ENCODE measurements around the gene UAP1.
A peak's percentile ranks its signal among the peaks of the same experiment; 100 is the strongest.

UAP1 gene

GRCh38 chr1:162561616-162562469, at the start of gene UAP1:
Gene UAP1 (plus strand): TSS chr1:162561722. CDS start chr1:162566069, 4,347 bp downstream.
- peak; percentile 1 for DNase-seq

- no peak for DNase-seq
These were observed 34.2 kb upstream of the UAP1 start for GRCh38 chr1:162527314-162527713.

GRCh38 chr1:162530307-162530987, 31.1 kb upstream of the UAP1 start:
- peak; percentile 59 for DNase-seq

DNA sequence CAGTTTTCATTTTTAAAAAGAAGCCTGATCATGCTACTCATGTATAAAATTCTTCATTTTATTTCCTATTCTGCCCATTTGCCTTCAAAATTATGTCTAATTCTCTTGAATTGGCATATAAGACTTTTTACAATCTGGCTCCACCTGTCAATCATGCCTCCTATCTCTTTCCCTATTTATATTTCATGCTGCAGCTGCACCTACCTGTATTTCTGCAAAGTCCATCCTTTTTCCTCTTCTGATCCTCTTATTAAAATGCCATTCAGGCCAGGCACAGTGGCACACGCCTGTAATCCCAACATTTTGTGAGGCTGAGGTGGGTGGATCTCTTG, 30.6 kb upstream of the UAP1 start:
- DNase-seq: no peak

GRCh38 chr1:162535501-162535900, 26.0 kb upstream of the UAP1 start:
- no peak for DNase-seq

DNA sequence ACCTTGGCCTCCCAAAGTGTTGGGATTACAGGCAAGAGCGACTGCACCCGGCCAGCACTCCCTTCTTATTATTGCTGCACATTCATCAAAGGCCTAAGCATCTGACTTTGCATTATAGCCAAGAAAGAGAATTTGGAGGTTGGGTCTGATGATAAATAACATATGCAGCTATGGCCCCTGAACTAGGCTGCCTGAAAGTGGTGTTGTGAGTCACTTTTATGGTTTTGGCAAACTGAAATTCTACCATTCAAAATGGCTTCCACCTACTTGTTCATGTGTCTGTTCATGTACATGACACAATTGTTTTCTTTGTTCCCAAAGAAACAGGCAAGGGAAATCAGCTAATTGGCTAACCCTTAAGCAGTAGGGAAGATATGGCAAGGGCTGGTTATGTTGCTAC, 25.0 kb upstream of the UAP1 start:
- DNase-seq: no peak

GRCh38 chr1:162537216-162537615, 24.3 kb upstream of the UAP1 start:
- no peak for DNase-seq

- no peak for DNase-seq
These were observed 22.6 kb upstream of the UAP1 start for GRCh38 chr1:162538815-162539431.

DNA sequence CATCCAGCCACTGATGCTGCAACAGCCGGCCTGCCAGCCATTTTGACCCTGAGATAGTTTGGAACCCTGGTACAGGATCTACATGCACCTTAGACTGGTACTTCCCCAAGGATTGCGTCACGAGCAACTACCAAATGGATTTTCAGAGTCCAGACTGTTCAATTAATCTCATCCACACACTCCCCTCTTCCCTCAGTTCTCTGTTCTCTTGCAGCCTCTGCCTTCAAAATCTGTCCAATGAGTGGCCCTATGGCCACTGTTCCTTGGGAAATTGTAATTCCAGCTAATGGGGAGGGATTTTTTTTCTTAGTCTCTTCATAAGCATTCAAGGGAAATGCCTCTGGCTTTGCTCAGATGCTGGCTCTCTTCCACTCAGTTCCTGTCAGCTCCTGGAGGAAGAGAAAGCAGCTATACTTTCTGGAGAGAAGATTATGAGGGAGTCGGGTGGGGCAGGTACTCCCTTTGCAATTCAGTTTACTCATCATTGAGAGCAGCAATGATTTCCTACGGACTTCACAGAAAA, 19.8 kb upstream of the UAP1 start:
- DNase-seq: no peak

GRCh38 chr1:162543228-162543627, 18.3 kb upstream of the UAP1 start:
- DNase-seq: no peak

- DNase-seq: no peak
These were observed 13.4 kb upstream of the UAP1 start for GRCh38 chr1:162548170-162548569.

- DNase-seq: no peak
These were observed 12.5 kb upstream of the UAP1 start for GRCh38 chr1:162549001-162549400.

DNA sequence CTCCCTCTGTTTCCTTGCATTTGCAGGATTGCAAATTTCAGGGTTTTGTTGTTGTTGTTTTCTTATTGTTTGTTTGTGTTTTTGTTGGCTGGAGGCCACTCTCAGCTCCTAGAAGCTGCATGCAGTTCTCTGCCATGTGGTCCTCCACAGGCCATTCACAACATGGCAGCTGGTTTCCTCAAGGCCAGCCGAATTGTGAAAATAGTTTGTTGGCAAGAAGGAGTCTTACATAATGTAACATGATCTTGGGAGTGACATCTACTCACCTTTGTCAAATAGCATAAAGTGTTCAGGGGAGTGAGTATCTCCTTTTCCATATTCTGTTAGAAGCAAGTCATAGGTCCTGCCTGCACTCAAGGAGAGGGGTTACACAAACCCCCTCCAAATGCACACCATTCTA, 10.6 kb upstream of the UAP1 start:
- DNase-seq: no peak

DNA sequence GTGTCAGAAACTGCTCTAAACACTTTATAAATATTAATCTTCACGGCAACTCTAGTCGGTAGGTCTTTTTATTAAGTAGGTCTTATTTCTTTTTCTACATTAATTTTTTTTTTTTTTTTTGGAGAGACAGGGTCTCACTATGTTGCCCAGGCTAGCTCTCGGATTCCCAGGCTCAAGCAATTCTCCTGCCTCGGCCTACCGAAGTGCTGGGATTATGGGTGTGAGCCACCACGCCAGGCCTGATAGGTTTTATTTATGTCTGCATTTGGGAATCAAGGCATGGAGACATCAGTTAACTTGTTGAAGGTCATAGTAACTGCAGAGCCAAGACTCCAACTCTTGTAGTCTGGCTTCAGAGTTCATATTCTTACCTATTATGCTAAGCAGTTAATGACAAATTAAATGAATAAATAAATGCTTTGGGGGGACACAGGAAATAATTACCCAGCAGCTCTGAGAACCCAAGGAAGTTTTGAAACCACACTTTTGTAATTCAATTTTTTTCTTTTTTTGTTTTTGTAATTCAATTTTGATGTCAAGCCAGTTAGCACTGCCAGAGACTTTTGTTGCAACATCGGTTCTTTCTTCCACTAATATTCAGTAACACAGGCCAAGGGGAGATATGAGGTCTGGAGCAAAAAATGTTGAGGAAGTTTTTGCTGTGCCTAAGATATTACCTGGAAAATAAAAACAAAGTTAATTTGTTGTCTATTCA, 9.4 kb upstream of the UAP1 start:
- no peak for DNase-seq

DNA sequence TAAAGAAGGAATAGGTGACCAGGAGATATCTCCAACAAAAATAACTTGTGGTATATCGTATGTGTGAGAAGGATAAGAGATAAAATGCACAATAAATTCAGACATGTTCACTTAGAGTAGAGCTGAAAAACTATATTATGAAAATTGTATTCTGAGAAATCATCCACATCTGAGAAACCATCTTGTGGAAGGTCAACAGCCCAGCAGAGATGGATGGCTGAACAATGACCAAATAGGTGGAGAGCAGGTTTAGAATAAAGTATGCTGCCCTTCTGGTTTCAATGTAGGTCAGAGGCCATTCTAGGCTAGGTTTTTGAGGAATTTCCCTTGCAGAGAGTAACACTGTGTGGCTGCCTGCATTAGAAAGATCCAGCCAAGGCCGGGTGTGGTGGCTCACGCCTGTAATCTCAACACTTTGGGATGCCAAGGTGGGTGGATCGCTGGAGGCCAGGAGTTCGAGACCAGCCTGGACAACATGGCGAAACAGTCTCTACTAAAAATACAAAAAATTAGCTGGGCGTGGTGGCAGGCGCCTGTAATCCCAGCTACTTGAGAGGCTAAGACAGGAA, 8.8 kb upstream of the UAP1 start:
- DNase-seq: no peak

- DNase-seq: peak; percentile 4
These were observed 7.3 kb upstream of the UAP1 start for GRCh38 chr1:162554258-162554657.

GRCh38 chr1:162557536-162557935, 4.0 kb upstream of the UAP1 start:
- DNase-seq: no peak

DNA sequence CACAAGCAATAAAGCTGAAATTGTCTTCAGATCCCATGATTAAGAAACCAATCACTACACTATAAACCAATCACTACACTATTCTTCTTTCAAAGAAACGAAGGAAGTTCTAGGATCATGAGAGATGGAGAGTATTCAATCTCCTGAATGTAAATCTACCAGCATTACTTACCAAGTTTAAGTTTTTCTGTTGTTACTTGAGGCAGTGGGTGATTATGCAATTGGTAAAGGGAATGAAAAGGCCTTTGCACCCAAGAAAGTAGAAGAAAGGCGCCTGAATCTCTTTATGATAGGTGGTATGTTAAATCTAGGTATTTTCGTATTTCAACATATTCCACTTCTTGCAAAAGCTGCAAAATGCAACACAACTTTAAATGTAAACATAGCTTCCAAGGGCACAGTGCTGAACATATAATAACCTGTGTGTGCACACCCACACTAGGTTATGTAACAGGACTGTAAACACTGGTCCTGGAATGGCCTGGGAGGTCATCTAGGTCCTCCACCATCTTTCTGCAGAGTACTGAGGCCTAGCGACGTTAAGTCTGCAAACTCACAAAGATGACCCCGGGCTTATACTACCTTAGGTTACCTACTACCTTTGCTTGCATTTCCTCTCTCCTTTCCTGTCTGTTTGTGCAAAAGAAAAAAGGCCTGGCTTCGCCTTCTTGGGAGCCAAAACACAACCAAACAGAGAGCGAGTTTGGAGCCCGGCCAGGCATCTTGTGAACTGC, 1.1 kb upstream of the UAP1 start:
- DNase-seq: no peak

DNA sequence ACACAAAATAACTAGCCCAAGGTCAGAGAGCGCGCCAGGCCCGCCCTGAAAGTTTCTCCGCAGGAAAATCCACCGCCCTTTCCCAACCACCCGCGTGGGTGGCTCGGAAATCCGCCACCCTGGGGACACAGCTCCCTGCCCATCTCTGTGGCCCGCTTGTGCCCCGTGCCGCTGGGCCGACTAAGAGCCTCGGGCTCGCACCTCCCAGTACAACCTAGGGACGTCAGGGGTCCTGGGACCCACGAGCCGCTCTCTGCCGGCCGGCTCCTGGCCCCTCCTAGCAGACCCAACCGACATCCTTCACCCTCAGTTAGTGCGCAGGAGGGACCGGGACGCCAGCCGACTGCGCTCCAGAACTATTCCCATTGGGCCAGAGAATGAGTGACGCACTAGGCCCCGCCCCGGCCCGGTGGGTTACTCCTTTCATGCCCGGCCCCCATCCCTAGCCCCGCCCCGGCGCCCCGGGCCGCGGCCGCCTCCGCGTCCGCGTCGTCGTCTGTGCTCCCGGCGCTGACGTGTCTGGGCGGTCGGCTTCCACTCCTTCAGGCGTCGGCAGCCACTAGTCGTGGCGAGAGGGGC, 396 bp upstream of the UAP1 start:
- peak; percentile 99 for DNase-seq

DNA sequence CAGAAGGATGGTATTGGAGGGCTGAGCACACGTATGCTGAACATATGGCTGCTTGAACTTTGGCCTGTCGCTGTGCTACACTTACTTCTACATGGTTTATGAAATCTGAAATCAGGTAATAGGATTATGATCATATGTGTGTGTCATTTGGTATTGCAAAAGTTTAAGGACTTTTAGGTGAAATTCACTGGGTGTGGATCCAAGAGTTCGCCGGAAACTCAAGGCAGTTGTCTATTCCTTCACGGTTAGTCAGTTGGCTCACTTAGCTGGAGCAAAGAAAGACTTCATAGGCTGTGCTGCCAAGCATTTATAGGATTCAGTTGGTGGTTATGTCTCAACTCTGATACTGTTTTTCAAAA, 927 bp downstream of the UAP1 start:
- DNase-seq: peak; percentile 8

DNA sequence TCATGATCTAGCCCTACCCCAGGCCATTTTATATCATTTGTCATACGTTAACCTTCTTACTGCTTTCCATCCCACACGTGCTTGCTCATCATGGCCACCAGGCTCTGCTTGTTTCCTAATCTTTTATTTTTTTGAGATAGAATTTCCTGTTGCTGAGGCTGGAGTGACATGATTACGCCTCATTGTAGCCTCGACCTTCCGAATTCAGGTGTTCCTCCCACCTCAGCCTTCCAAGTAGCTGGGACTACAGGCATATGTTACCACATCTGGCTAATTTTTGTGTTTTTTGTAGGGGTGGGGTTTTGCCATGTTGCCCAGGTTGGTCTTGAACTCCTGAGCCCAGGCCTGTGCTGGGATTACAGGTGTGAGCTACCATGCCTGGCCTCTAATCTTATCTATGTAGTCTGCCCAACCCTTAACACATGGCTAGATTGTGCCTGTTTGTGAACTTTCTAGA, 3.3 kb downstream of the UAP1 start:
- DNase-seq: peak; percentile 15

- DNase-seq: no peak
These were observed 3.9 kb downstream of the UAP1 start for GRCh38 chr1:162565460-162565859.
